Cardiac fibroblast (primary cell): ENCODE measurements around the gene DNAJC25.

ENCODE experiments used
- DNase-seq, 2 donors: peaks; one replicate each; pipeline versions ENCODE4 v3.0.0 to v3.0.0-alpha.2; 2010; ENCODE audit warnings: low read depth in 2 of 2
- H3K4me3 ChIP-seq, 2 donors: replicated peaks in 1 of 2; 1 replicate in 1 of 2; 2 replicates in 1 of 2; pipeline ENCODE4 v1.5.1; 2011; ENCODE audit warnings: low read depth in 2 of 2, low read length in 2 of 2, mild to moderate bottlenecking in 2 of 2, moderate library complexity in 1 of 2
- TF ChIP-seq, protein P1 (sequence below): IDR thresholded peaks from one replicate; pipeline ENCODE4 v1.5.1; 2011; ENCODE audit warnings: low read depth, mild to moderate bottlenecking, low read length, inconsistent platforms

The DNAJC25 gene

DNA sequence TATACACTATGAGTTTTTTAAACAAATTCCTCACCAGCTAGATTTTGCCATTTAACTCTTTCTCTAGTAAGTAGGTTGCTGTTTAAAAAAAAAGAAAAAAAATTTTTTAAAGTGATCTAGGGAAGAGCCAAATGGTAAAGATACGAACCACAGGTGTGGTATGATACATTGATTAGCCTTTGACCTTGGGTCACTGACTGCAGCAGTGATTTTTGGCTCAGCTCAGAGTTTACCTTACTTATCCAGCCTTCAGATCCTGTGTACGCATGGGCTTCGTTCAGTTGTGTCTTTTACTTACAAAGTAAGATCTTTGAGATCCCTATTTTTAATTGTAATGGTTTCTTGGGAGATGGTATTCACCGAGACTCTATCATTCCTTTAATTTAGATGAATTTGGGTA lies 17.9 kb downstream of the DNAJC25 start:
- H3K4me3 ChIP-seq: no peak overlapping the region
- TF ChIP-seq, protein P1, sequence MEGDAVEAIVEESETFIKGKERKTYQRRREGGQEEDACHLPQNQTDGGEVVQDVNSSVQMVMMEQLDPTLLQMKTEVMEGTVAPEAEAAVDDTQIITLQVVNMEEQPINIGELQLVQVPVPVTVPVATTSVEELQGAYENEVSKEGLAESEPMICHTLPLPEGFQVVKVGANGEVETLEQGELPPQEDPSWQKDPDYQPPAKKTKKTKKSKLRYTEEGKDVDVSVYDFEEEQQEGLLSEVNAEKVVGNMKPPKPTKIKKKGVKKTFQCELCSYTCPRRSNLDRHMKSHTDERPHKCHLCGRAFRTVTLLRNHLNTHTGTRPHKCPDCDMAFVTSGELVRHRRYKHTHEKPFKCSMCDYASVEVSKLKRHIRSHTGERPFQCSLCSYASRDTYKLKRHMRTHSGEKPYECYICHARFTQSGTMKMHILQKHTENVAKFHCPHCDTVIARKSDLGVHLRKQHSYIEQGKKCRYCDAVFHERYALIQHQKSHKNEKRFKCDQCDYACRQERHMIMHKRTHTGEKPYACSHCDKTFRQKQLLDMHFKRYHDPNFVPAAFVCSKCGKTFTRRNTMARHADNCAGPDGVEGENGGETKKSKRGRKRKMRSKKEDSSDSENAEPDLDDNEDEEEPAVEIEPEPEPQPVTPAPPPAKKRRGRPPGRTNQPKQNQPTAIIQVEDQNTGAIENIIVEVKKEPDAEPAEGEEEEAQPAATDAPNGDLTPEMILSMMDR: no peak
- DNase-seq: no peak

DNA sequence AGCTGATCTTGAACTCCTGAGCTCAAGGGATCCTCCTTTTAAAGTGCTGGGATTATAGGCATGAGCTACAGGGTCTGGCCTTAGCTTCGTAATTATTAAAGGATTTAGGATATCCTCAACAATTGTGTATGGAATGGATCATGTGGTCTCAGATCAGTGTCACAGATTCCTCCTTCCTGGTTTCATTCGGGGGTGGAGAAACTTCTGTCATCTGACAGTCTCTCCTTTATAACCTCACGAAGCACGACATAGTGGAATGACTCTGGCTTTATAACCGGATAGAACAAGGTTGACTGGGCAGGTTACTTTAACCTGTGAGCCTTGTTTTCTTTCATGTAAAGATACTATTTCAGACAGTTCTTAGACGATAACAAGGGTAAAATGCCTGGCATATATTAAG lies 25.9 kb downstream of the DNAJC25 start:
- no peak overlapping the region for H3K4me3 ChIP-seq
- DNase-seq: no peak
- TF ChIP-seq, protein P1: no peak

GRCh38 chr9:111658943-111659342 lies 27.8 kb downstream of the DNAJC25 start:
- no peak overlapping the region for H3K4me3 ChIP-seq
- TF ChIP-seq, protein P1: no peak
- no peak for DNase-seq

- H3K4me3 ChIP-seq: no peak overlapping the region
- DNase-seq: peak in 1 of 2 donors; percentile 12
- TF ChIP-seq, protein P1: no peak
These were observed 28.6 kb downstream of the DNAJC25 start for GRCh38 chr9:111659691-111660090.

DNA sequence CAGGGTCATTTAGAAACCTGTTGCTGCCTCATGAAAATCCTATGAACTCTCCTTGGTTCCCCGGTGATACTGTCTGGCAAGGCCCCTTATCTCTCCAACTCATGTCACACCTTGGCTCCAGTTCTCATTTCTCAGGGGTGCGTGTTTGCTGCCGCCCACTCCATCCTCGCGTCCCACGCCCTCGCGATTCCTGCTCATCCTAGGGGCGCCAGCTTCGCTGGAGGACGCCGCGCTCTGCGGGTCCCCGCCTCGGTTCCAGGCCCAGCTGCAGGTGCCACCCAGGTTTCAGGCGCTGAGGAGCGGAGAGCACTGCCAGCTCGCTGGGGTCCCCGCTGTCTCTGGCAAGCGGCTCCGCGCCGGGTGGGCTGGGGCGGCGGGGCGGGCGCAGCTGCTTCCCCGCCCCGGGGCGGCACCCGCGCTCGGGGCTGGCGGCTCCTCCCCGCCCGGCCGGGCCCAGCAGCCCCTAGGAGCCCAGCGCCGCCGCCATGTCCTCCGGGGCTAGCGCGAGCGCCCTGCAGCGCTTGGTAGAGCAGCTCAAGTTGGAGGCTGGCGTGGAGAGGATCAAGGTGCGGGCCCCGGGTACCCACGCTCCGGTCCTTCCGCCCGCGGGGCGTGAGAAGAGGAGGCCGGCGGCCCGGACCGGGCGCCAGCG lies 30.1 kb downstream of the DNAJC25 start, which contains the start of gene GNG10:
TSS of gene GNG10 (plus strand) at position 456 of the 652 bp plus-strand sequence. CDS start at position 486, 30 bp downstream.
- TF ChIP-seq, protein P1: no peak
- peak; percentile 53 to 63 for DNase-seq
- peak within 1 kb of the TSS; percentile 83 to 88 for H3K4me3 ChIP-seq

GRCh38 chr9:111661802-111662521 lies 30.8 kb downstream of the DNAJC25 start:
- peak; percentile 30 to 41 for DNase-seq
- peak overlapping the region; percentile 83 to 88 for H3K4me3 ChIP-seq
- TF ChIP-seq, protein P1: no peak
